Vagina (tissue), 2 donors: ENCODE data around the gene PANK4. TPM values are rescaled to one million over a fixed set of nuclear protein-coding genes. Genes with fewer than 3 reads are reported as not detected.
"Not testable (repeated sequence)": the region's sequence is repeated elsewhere in the genome, so short reads cannot be mapped to it uniquely, and the experiment has no call there.

Experiments
- DNase-seq, 2 donors: peaks; one replicate each; pipeline ENCODE4 v3.0.0-alpha.2; 2017; ENCODE audit errors: extremely low spot score in 2 of 2
- H3K27ac ChIP-seq: fragments of 200-600 bp; sonication (generic); one replicate; pipeline ENCODE4 v1.5.1; 2019
- H3K27me3 ChIP-seq: fragments of 200-600 bp; sonication (generic); one replicate; pipeline ENCODE4 v1.5.1; 2019
- H3K36me3 ChIP-seq, 2 donors: fragments of 200-600 bp; sonication (generic); one replicate each; pipeline ENCODE4 v1.5.1; 2017 to 2019
- H3K4me1 ChIP-seq: fragments of 200-600 bp; sonication (generic); one replicate; pipeline ENCODE4 v1.5.1; 2019
- H3K4me3 ChIP-seq, 2 donors: fragments of 200-600 bp; sonication (generic); 1 replicate in 1 of 2; 2 replicates in 1 of 2; pipeline ENCODE4 v1.5.1; 2016 to 2019
- H3K9me3 ChIP-seq: fragments of 200-600 bp; sonication (generic); one replicate; pipeline ENCODE4 v1.5.1; 2019
- CTCF ChIP-seq, 3 experiments: fragments of 450-650 bp in 2 of 3; fragments of 200-600 bp in 1 of 3; sonication (generic) in 1 of 3; IDR thresholded peaks; one replicate each; pipeline ENCODE4 v1.5.1; 2017 to 2019; ENCODE audit warnings: antibody characterized with exemption in 3 of 3, mild to moderate bottlenecking in 2 of 3, moderate library complexity in 2 of 3
- POLR2A ChIP-seq, 2 donors: fragments of 450-650 bp; IDR thresholded peaks; one replicate each; pipeline ENCODE4 v1.6.1; 2017; ENCODE audit warnings: antibody characterized with exemption in 2 of 2, mild to moderate bottlenecking in 2 of 2, moderate library complexity in 2 of 2
- POLR2AphosphoS5 ChIP-seq, 2 donors: sonication (generic); formaldehyde crosslinking; IDR thresholded peaks; one replicate each; pipeline ENCODE4 v1.9.0; 2017; ENCODE audit warnings: antibody characterized with exemption in 2 of 2, mild to moderate bottlenecking in 2 of 2, low read depth in 1 of 2; ENCODE audit not compliant: insufficient read depth in 1 of 2
- intact Hi-C: fragments of 100-400 bp; cut with DNase I; formaldehyde crosslinking; loops from one replicate; pipeline ENCODE4 v1.15.1; 2023
- total RNA-seq: library from RNA; depleted of rRNA; stranded (reverse); fragments of >200 nt; gene quantifications from one replicate; pipeline ENCODE4 v1.2.3, GENCODE V29; 2016

Gene PANK4
- total RNA-seq, 1 donor from 2014 or later = 39.5 TPM

GRCh38 chr1:2460996-2461751 is 65.2 kb downstream of the PANK4 start:
- H3K4me1 ChIP-seq = peaks cover 10% of the 10 kb centered on the region
- no peaks in the 10 kb centered on the region for H3K27me3 ChIP-seq
- intact Hi-C loops = no loop called here
- no peaks in the 10 kb centered on the region for H3K9me3 ChIP-seq
- DNase-seq = no peak
- no peak overlapping the region for H3K4me3 ChIP-seq
- H3K36me3 ChIP-seq = no peaks in the 10 kb centered on the region
- no peak overlapping the region for H3K27ac ChIP-seq
- TF ChIP-seq POLR2AphosphoS5 (IDR thresholded peaks at IDR 0.05; ENCODE audit: insufficient read depth in 1 of 2, low read depth in 1 of 2) (no peak), CTCF (IDR thresholded peaks at IDR 0.05) (no peak), POLR2A (IDR thresholded peaks at IDR 0.05) (no peak)

GRCh38 chr1:2460203-2460602 is 66.2 kb downstream of the PANK4 start:
- H3K9me3 ChIP-seq = no peaks in the 10 kb centered on the region
- H3K27me3 ChIP-seq = no peaks in the 10 kb centered on the region
- DNase-seq = no peak
- no peak overlapping the region for H3K27ac ChIP-seq
- peaks cover 10% of the 10 kb centered on the region for H3K4me1 ChIP-seq
- H3K4me3 ChIP-seq = no peak overlapping the region
- H3K36me3 ChIP-seq = no peaks in the 10 kb centered on the region
- TF ChIP-seq POLR2A (IDR thresholded peaks at IDR 0.05) (no peak), CTCF (IDR thresholded peaks at IDR 0.05) (no peak), POLR2AphosphoS5 (IDR thresholded peaks at IDR 0.05; ENCODE audit: insufficient read depth in 1 of 2, low read depth in 1 of 2) (no peak)
- intact Hi-C loops = no loop called here

- no peak for TF ChIP-seq POLR2AphosphoS5 (IDR thresholded peaks at IDR 0.05; ENCODE audit: insufficient read depth in 1 of 2, low read depth in 1 of 2)
- TF ChIP-seq POLR2A (IDR thresholded peaks at IDR 0.05) = no peak
- TF ChIP-seq CTCF (IDR thresholded peaks at IDR 0.05) = no peak
- DNase-seq = no peak
- no peaks in the 10 kb centered on the region for H3K9me3 ChIP-seq
- no peak overlapping the region for H3K4me3 ChIP-seq
- peaks cover 7% of the 10 kb centered on the region for H3K4me1 ChIP-seq
- H3K27me3 ChIP-seq = no peaks in the 10 kb centered on the region
- intact Hi-C loops = no loop called here
- no peak overlapping the region for H3K27ac ChIP-seq
- H3K36me3 ChIP-seq = no peaks in the 10 kb centered on the region
Measured at GRCh38 chr1:2459757-2460156, 66.6 kb downstream of the PANK4 start.

- H3K36me3 ChIP-seq, H3K27ac ChIP-seq, H3K9me3 ChIP-seq, H3K27me3 ChIP-seq, H3K4me1 ChIP-seq, DNase-seq, intact Hi-C loops, H3K4me3 ChIP-seq: not testable (repeated sequence)
Measured at GRCh38 chr1:2459102-2459753, 67.2 kb downstream of the PANK4 start.

- no peak overlapping the region for H3K27ac ChIP-seq
- no peaks in the 10 kb centered on the region for H3K9me3 ChIP-seq
- TF ChIP-seq POLR2A (IDR thresholded peaks at IDR 0.05) (no peak), CTCF (IDR thresholded peaks at IDR 0.05) (no peak), POLR2AphosphoS5 (IDR thresholded peaks at IDR 0.05; ENCODE audit: insufficient read depth in 1 of 2, low read depth in 1 of 2) (no peak)
- H3K4me3 ChIP-seq = no peak overlapping the region
- H3K36me3 ChIP-seq = no peaks in the 10 kb centered on the region
- no peak for DNase-seq
- H3K4me1 ChIP-seq = peaks cover 5% of the 10 kb centered on the region
- H3K27me3 ChIP-seq = no peaks in the 10 kb centered on the region
- intact Hi-C loops = no loop called here
Measured at GRCh38 chr1:2458687-2459086, 67.7 kb downstream of the PANK4 start.

Other genes with a start within 250 kb of the PANK4 start
- 11.8 TPM for gene MORN1, start 135.0 kb downstream of the PANK4 start, total RNA-seq
- 49.6 TPM for gene RER1, start 134.8 kb downstream of the PANK4 start, total RNA-seq
- 15.2 TPM for gene PEX10, start 114.0 kb downstream of the PANK4 start, total RNA-seq
- 30.7 TPM for gene PLCH2, start 50.3 kb downstream of the PANK4 start, total RNA-seq
- not detected for gene HES5, start 3.7 kb upstream of the PANK4 start, total RNA-seq
- 49.6 TPM for gene TNFRSF14, start 29.8 kb upstream of the PANK4 start, total RNA-seq
- 16.2 TPM for gene PRXL2B, start 60.2 kb upstream of the PANK4 start, total RNA-seq
- gene MMEL1, start 106.4 kb upstream of the PANK4 start, total RNA-seq = 4.4 TPM